LNCaP clone FGC (cell line): ENCODE data around the gene POLR2A.

Source experiments
- DNase-seq: peaks from one replicate; pipeline ENCODE4 v3.0.0-alpha.2; 2011; ENCODE audit warnings: low read depth
- H3K4me3 ChIP-seq: 2 replicates; pipeline ENCODE4 v1.5.1; 2011; ENCODE audit warnings: mild to moderate bottlenecking, low read depth, low read length, control low read depth
- TF ChIP-seq, protein P1 (sequence below): IDR thresholded peaks from 2 replicates; pipeline ENCODE4 v1.5.1; 2012; ENCODE audit warnings: mild to moderate bottlenecking; ENCODE audit not compliant: control insufficient read depth, insufficient read depth; ENCODE audit errors: extremely low read depth

Gene POLR2A

GRCh38 chr17:7495906-7496434, 11.8 kb downstream of the POLR2A start:
- no peak for DNase-seq
- no peak overlapping the region for H3K4me3 ChIP-seq
- TF ChIP-seq, protein P1, sequence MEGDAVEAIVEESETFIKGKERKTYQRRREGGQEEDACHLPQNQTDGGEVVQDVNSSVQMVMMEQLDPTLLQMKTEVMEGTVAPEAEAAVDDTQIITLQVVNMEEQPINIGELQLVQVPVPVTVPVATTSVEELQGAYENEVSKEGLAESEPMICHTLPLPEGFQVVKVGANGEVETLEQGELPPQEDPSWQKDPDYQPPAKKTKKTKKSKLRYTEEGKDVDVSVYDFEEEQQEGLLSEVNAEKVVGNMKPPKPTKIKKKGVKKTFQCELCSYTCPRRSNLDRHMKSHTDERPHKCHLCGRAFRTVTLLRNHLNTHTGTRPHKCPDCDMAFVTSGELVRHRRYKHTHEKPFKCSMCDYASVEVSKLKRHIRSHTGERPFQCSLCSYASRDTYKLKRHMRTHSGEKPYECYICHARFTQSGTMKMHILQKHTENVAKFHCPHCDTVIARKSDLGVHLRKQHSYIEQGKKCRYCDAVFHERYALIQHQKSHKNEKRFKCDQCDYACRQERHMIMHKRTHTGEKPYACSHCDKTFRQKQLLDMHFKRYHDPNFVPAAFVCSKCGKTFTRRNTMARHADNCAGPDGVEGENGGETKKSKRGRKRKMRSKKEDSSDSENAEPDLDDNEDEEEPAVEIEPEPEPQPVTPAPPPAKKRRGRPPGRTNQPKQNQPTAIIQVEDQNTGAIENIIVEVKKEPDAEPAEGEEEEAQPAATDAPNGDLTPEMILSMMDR, result no peak

GRCh38 chr17:7496470-7497183, 12.5 kb downstream of the POLR2A start:
- no peak for DNase-seq
- TF ChIP-seq, protein P1, result no peak
- H3K4me3 ChIP-seq, result no peak overlapping the region

DNA sequence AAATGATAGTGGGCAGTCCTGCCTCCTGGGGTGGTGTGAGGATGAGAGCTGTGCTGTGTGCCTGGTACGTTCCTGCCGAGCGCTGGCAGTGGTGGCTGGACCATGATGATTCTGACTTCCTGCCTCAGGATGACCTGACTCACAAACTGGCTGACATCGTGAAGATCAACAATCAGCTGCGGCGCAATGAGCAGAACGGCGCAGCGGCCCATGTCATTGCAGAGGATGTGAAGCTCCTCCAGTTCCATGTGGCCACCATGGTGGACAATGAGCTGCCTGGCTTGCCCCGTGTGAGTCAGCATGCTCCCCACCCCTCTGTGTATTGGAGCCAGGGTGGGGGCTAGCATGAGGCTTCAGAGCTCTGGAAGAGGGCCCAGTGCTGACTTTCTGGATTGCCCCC, 13.1 kb downstream of the POLR2A start:
- TF ChIP-seq, protein P1, result no peak
- H3K4me3 ChIP-seq, result no peak overlapping the region
- DNase-seq, result no peak

DNA sequence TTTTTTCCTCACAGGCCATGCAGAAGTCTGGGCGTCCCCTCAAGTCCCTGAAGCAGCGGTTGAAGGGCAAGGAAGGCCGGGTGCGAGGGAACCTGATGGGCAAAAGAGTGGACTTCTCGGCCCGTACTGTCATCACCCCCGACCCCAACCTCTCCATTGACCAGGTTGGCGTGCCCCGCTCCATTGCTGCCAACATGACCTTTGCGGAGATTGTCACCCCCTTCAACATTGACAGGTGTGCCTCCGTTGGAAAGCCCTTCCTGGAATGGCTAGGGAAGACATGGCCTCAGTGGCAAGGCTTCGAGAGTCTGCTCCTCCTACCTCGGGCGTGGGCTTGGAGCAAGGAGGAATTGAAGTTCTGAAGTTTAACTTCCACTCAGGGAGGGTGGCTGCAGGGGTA, 13.5 kb downstream of the POLR2A start:
- DNase-seq, result no peak
- no peak overlapping the region for H3K4me3 ChIP-seq
- TF ChIP-seq, protein P1, result no peak

DNA sequence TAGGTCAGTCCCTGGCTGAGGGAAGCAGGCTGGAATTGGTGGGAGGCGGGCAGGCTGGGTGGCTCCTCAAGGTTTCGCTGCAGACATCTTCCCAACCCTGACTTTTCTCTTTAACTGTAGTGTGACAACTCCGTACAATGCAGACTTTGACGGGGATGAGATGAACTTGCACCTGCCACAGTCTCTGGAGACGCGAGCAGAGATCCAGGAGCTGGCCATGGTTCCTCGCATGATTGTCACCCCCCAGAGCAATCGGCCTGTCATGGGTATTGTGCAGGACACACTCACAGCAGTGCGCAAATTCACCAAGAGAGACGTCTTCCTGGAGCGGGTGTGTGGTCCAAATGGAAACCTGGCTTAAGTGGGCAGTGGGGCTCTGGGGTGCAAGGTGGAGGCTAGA, 15.0 kb downstream of the POLR2A start:
- TF ChIP-seq, protein P1, result no peak
- no peak for DNase-seq
- no peak overlapping the region for H3K4me3 ChIP-seq

GRCh38 chr17:7501729-7502128, 17.6 kb downstream of the POLR2A start:
- DNase-seq, result no peak
- no peak overlapping the region for H3K4me3 ChIP-seq
- TF ChIP-seq, protein P1, result no peak
